Transverse colon (tissue), 4 donors: ENCODE measurements around the gene LRP11.

ENCODE experiments used
- POLR2A ChIP-seq: fragments of 450-650 bp; IDR thresholded peaks from one replicate; pipeline ENCODE4 v1.6.1; 2016; ENCODE audit warnings: antibody characterized with exemption, mild to moderate bottlenecking, moderate library complexity
- POLR2AphosphoS5 ChIP-seq, 3 donors: sonication (generic); formaldehyde crosslinking; IDR thresholded peaks; one replicate each; pipeline ENCODE4 v1.6.1; 2016; ENCODE audit warnings: antibody characterized with exemption in 3 of 3
- TF ChIP-seq, protein P1 (sequence below), 5 experiments: fragments of 200-600 bp in 3 of 5; fragments of 450-650 bp in 2 of 5; sonication (generic) in 3 of 5; IDR thresholded peaks; 1 replicate in 2 of 5; 2 replicates in 3 of 5; pipeline ENCODE4 v1.5.1; 2016 to 2017; ENCODE audit warnings: antibody characterized with exemption in 5 of 5, inconsistent platforms in 3 of 5, mild to moderate bottlenecking in 2 of 5, moderate library complexity in 1 of 5

DNA sequence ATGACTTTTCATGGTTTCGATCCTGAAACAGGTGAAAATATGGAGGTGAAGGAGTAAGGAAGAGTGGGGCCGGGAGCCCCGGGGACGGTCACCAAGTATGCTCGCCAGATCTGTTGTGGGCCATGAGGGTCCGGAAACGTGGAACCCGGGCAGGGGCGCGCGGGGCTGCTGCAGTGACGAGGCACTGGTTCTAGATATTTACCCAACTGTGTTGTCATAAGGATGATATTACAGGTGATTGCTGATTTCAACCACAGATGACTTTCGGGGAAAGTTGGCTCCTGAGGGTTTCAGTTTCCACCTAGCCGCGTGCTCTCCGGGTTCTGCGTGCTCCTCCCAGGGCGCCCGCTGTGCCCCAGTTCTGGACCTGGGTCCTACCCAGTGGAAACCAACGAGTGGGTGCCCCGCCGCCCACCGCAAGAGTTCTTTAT is 46.6 kb upstream of the LRP11 start:
- TF ChIP-seq, protein P1, sequence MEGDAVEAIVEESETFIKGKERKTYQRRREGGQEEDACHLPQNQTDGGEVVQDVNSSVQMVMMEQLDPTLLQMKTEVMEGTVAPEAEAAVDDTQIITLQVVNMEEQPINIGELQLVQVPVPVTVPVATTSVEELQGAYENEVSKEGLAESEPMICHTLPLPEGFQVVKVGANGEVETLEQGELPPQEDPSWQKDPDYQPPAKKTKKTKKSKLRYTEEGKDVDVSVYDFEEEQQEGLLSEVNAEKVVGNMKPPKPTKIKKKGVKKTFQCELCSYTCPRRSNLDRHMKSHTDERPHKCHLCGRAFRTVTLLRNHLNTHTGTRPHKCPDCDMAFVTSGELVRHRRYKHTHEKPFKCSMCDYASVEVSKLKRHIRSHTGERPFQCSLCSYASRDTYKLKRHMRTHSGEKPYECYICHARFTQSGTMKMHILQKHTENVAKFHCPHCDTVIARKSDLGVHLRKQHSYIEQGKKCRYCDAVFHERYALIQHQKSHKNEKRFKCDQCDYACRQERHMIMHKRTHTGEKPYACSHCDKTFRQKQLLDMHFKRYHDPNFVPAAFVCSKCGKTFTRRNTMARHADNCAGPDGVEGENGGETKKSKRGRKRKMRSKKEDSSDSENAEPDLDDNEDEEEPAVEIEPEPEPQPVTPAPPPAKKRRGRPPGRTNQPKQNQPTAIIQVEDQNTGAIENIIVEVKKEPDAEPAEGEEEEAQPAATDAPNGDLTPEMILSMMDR (IDR thresholded peaks at IDR 0.05), result no peak
- TF ChIP-seq POLR2AphosphoS5 (IDR thresholded peaks at IDR 0.05), result no peak
- TF ChIP-seq POLR2A, result no peak
